ENCODE measurements around the gene PTPRD. TPM values are rescaled to one million over a fixed set of nuclear protein-coding genes. Genes with fewer than 3 reads are reported as not detected.

The PTPRD gene
- total and polyA plus RNA-seq, 9 donors: 16.2 to 231 (median 85.8) TPM

DNA sequence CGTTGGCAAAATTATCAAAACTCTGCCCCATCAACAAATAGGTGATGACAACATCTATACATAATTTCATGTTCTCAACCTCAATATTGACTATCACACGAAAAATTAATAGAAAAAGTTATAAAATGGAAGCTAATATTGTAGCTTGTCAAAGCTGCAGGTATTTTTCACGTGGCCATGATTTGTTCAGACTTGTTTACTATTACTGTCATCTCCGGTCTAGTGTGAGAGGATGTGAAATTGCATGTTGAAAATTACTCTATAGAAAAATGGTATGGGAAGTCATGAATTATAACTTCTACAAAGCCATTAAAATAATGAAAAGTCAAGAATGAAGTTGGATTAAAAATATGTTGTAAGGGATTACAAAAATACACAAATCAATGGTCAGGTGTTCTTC, 385.8 kb downstream of the PTPRD start:
- Histone ChIP-seq H3K27ac (no peak overlapping the region), H3K4me1 (ENCODE audit: insufficient read depth) (no peaks in the 10 kb centered on the region), H3K9me3 (no peaks in the 10 kb centered on the region), H3K27me3 (no peaks in the 10 kb centered on the region), H3K4me3 (no peak overlapping the region), H3K36me3 (no peaks in the 10 kb centered on the region)
- TF ChIP-seq EP300 (IDR thresholded peaks at IDR 0.05): no peak
- DNase-seq: no peak
- intact Hi-C loops (cut with DNase I): no loop called here
- WGBS, 3 donors: 69 to 76% (median 74%) methylated on average over 4 of the region's 4 CpGs

DNA sequence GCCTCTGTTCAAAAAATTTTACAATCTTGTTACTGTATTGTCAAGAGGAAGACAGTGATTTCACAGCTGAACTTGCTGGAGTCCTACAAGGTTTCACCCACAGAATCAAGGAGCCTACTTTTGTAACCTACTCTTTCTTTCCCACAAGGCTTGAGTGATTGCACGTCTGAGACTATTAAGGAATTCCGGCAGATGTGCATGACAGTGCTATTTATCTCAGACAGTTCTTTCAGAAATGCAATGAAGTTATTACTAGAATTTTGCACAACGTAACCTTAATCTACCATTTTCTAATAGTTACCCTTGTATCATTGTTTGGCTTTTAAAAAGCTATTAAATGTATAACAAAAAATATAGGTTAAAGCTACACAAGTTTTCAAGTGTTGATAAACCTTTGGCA, 400.1 kb downstream of the PTPRD start:
- Histone ChIP-seq H3K27ac (no peak overlapping the region), H3K36me3 (no peaks in the 10 kb centered on the region), H3K9me3 (no peaks in the 10 kb centered on the region), H3K4me1 (ENCODE audit: insufficient read depth) (no peaks in the 10 kb centered on the region), H3K27me3 (no peaks in the 10 kb centered on the region), H3K4me3 (no peak overlapping the region)
- WGBS, 3 donors: 43 to 59% (median 49%) methylated on average over 3 of the region's 3 CpGs
- TF ChIP-seq, protein P1, sequence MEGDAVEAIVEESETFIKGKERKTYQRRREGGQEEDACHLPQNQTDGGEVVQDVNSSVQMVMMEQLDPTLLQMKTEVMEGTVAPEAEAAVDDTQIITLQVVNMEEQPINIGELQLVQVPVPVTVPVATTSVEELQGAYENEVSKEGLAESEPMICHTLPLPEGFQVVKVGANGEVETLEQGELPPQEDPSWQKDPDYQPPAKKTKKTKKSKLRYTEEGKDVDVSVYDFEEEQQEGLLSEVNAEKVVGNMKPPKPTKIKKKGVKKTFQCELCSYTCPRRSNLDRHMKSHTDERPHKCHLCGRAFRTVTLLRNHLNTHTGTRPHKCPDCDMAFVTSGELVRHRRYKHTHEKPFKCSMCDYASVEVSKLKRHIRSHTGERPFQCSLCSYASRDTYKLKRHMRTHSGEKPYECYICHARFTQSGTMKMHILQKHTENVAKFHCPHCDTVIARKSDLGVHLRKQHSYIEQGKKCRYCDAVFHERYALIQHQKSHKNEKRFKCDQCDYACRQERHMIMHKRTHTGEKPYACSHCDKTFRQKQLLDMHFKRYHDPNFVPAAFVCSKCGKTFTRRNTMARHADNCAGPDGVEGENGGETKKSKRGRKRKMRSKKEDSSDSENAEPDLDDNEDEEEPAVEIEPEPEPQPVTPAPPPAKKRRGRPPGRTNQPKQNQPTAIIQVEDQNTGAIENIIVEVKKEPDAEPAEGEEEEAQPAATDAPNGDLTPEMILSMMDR (IDR thresholded peaks at IDR 0.05): no peak
- no peak for TF ChIP-seq POLR2A (IDR thresholded peaks at IDR 0.05)
- TF ChIP-seq EP300 (IDR thresholded peaks at IDR 0.05): no peak
- no peak for DNase-seq
- intact Hi-C loops (cut with DNase I): no loop called here

GRCh38 chr9:10208691-10209069, 404.1 kb downstream of the PTPRD start:
- Histone ChIP-seq H3K27me3 (no peaks in the 10 kb centered on the region), H3K4me1 (ENCODE audit: insufficient read depth) (no peaks in the 10 kb centered on the region), H3K27ac (no peak overlapping the region), H3K36me3 (no peaks in the 10 kb centered on the region), H3K4me3 (no peak overlapping the region), H3K9me3 (no peaks in the 10 kb centered on the region)
- TF ChIP-seq POLR2A (IDR thresholded peaks at IDR 0.05): no peak
- no peak for TF ChIP-seq EP300 (IDR thresholded peaks at IDR 0.05)
- TF ChIP-seq, protein P1 (IDR thresholded peaks at IDR 0.05): no peak
- no peak for DNase-seq
- intact Hi-C loops (cut with DNase I): no loop called here
- WGBS, 3 donors: 21 to 43% (median 40%) methylated on average over 3 of the region's 3 CpGs

- 60 to 71% (median 69%) methylated on average over 1 of the region's 1 CpG for WGBS, 3 donors
- Histone ChIP-seq H3K4me3 (no peak overlapping the region), H3K4me1 (ENCODE audit: insufficient read depth) (no peaks in the 10 kb centered on the region), H3K36me3 (no peaks in the 10 kb centered on the region), H3K9me3 (no peaks in the 10 kb centered on the region), H3K27ac (no peak overlapping the region), H3K27me3 (no peaks in the 10 kb centered on the region)
- intact Hi-C loops (cut with DNase I): no loop called here
- TF ChIP-seq EP300 (IDR thresholded peaks at IDR 0.05): no peak
- no peak for TF ChIP-seq POLR2A (IDR thresholded peaks at IDR 0.05)
- TF ChIP-seq, protein P1 (IDR thresholded peaks at IDR 0.05): no peak
- DNase-seq: no peak
Measured at GRCh38 chr9:10204276-10204675, 408.5 kb downstream of the PTPRD start.

DNA sequence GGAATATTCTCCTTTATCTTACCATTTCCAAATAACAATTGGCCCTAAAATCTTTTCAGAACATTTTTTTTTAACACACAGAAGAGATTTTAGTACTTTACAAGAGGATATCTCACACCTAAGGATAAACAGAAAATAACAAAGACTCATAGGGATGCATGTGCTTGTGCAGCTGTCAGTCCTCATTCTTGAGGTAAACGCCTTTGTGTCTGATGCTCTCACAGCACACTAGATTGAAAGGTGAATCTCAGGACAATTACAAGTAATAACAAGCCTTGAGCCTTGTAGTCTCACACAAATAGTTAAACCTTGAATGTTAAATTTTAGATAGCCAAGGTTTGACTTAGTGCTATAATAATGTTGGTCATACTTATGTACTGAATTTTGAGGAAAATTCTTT, 439.2 kb downstream of the PTPRD start:
- intact Hi-C loops (cut with DNase I): no loop called here

More for the DNA sequence above, 439.2 kb downstream of the PTPRD start:
- DNase-seq: no peak
- Histone ChIP-seq H3K27me3 (no peaks in the 10 kb centered on the region), H3K9me3 (no peaks in the 10 kb centered on the region), H3K4me3 (no peak overlapping the region), H3K4me1 (ENCODE audit: insufficient read depth) (no peaks in the 10 kb centered on the region), H3K27ac (no peak overlapping the region), H3K36me3 (no peaks in the 10 kb centered on the region)
- 42 to 68% (median 60%) methylated on average over 1 of the region's 1 CpG for WGBS, 3 donors
- TF ChIP-seq EP300 (IDR thresholded peaks at IDR 0.05): no peak
- no peak for TF ChIP-seq POLR2A (IDR thresholded peaks at IDR 0.05)
- TF ChIP-seq, protein P1 (IDR thresholded peaks at IDR 0.05): no peak

All from ovary (tissue), 9 donors.